ENCODE measurements around the gene TACR2. TPM values are rescaled to one million over a fixed set of nuclear protein-coding genes. Genes with fewer than 3 reads are reported as not detected.

The TACR2 gene
- total and polyA plus RNA-seq, 2 experiments from 2014 or later = not detected

DNA sequence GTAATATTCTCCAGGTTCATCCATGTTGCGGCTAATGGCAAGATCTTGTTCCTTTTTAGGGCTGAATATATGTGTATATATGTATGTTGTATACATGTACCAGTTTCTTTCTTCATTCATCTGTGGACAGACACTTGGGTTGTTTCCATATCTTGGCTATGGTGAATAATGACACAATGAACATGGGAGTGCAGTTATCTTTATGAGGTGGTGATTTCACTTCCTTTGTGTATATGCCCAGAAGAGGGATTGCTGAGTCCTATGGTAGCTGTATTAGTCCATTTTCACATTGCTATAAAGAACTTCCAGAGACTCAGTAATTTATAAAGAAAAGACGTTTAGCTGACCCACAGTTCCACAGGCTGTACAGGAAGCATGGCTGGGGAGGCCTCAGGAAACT is 17.5 kb upstream of the TACR2 start:
- peaks cover 9% of the 10 kb centered on the region for H3K27me3 Mint-ChIP-seq (ENCODE audit: insufficient read depth, low read depth, poor library complexity)
- Histone ChIP-seq H3K79me2 (replicated peaks; ENCODE audit: insufficient read depth) (no peaks in the 10 kb centered on the region), H3F3A (replicated peaks; ENCODE audit: low read depth) (no peaks in the 10 kb centered on the region), H3K4me3 (no peak overlapping the region), H2AFZ (no peak overlapping the region; the same call in 1 of the 2 replicates), H3K27me3 (ENCODE audit: insufficient read depth) (no peaks in the 10 kb centered on the region), H3K9me2 (ENCODE audit: insufficient read depth) (no peaks in the 10 kb centered on the region), H4K20me1 (replicated peaks; ENCODE audit: insufficient read depth) (no peaks in the 10 kb centered on the region), H3K27ac (ENCODE audit: low read depth) (no peak overlapping the region), H3K36me3 (ENCODE audit: insufficient read depth) (no peaks in the 10 kb centered on the region), H3K4me1 (ENCODE audit: insufficient read depth) (peaks cover under 1% of the 10 kb centered on the region; the same call in 1 of the 2 replicates), H3K4me2 (no peak overlapping the region)
- peaks cover 7% of the 10 kb centered on the region for H3K9me3 Mint-ChIP-seq
- DNase-seq (ENCODE audit: low spot score) (no peak), ATAC-seq (no peak)
- H3K4me1 Mint-ChIP-seq = peaks cover 1% of the 10 kb centered on the region
- no peaks in the 10 kb centered on the region; the same call in 1 of the 3 replicates for H3K36me3 Mint-ChIP-seq (ENCODE audit: low read depth)
- no peak overlapping the region for H3K4me3 Mint-ChIP-seq
- no peak overlapping the region for H3K27ac Mint-ChIP-seq
- no peak for TF ChIP-seq CTCF (conservative IDR thresholded peaks at IDR 0.05; ENCODE audit: low read depth in 2 of 2)
- no peak for TF ChIP-seq POLR2AphosphoS5 (IDR thresholded peaks at IDR 0.05; ENCODE audit: low read depth)
- no peak for TF ChIP-seq REST (IDR thresholded peaks at IDR 0.05; ENCODE audit: unreplicated experiment)
- no peak for TF ChIP-seq ETS1 (IDR thresholded peaks at IDR 0.05)
- TF ChIP-seq, protein P1, sequence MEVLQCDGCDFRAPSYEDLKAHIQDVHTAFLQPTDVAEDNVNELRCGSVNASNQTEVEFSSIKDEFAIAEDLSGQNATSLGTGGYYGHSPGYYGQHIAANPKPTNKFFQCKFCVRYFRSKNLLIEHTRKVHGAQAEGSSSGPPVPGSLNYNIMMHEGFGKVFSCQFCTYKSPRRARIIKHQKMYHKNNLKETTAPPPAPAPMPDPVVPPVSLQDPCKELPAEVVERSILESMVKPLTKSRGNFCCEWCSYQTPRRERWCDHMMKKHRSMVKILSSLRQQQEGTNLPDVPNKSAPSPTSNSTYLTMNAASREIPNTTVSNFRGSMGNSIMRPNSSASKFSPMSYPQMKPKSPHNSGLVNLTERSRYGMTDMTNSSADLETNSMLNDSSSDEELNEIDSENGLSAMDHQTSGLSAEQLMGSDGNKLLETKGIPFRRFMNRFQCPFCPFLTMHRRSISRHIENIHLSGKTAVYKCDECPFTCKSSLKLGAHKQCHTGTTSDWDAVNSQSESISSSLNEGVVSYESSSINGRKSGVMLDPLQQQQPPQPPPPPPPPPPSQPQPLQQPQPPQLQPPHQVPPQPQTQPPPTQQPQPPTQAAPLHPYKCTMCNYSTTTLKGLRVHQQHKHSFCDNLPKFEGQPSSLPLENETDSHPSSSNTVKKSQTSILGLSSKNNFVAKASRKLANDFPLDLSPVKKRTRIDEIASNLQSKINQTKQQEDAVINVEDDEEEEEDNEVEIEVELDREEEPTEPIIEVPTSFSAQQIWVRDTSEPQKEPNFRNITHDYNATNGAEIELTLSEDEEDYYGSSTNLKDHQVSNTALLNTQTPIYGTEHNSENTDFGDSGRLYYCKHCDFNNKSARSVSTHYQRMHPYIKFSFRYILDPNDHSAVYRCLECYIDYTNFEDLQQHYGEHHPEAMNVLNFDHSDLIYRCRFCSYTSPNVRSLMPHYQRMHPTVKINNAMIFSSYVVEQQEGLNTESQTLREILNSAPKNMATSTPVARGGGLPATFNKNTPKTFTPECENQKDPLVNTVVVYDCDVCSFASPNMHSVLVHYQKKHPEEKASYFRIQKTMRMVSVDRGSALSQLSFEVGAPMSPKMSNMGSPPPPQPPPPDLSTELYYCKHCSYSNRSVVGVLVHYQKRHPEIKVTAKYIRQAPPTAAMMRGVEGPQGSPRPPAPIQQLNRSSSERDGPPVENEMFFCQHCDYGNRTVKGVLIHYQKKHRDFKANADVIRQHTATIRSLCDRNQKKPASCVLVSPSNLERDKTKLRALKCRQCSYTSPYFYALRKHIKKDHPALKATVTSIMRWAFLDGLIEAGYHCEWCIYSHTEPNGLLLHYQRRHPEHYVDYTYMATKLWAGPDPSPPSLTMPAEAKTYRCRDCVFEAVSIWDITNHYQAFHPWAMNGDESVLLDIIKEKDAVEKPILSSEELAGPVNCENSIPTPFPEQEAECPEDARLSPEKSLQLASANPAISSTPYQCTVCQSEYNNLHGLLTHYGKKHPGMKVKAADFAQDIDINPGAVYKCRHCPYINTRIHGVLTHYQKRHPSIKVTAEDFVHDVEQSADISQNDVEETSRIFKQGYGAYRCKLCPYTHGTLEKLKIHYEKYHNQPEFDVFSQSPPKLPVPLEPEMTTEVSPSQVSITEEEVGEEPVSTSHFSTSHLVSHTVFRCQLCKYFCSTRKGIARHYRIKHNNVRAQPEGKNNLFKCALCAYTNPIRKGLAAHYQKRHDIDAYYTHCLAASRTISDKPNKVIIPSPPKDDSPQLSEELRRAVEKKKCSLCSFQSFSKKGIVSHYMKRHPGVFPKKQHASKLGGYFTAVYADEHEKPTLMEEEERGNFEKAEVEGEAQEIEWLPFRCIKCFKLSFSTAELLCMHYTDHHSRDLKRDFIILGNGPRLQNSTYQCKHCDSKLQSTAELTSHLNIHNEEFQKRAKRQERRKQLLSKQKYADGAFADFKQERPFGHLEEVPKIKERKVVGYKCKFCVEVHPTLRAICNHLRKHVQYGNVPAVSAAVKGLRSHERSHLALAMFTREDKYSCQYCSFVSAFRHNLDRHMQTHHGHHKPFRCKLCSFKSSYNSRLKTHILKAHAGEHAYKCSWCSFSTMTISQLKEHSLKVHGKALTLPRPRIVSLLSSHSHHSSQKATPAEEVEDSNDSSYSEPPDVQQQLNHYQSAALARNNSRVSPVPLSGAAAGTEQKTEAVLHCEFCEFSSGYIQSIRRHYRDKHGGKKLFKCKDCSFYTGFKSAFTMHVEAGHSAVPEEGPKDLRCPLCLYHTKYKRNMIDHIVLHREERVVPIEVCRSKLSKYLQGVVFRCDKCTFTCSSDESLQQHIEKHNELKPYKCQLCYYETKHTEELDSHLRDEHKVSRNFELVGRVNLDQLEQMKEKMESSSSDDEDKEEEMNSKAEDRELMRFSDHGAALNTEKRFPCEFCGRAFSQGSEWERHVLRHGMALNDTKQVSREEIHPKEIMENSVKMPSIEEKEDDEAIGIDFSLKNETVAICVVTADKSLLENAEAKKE (CRISPR knock-in tag; IDR thresholded peaks at IDR 0.05) = no peak

Data from GM23338 (cell line).